SK-N-SH (cell line): ENCODE data around the gene TAF5.

Experiments
- CTCF ChIP-seq: fragments of 200-600 bp; sonication (generic); IDR thresholded peaks from 2 replicates; pipeline ENCODE4 v1.6.1; 2017; ENCODE audit warnings: antibody characterized with exemption, mild to moderate bottlenecking, moderate library complexity
- YY1 ChIP-seq: IDR thresholded peaks from 2 replicates; pipeline ENCODE4 v1.4.0; 2012; ENCODE audit warnings: low read depth, mild to moderate bottlenecking

- TF ChIP-seq CTCF (no peak), YY1 (no peak)
Measured at GRCh38 chr10:103397191-103397825, 29.5 kb downstream of the TAF5 start.
